Measurements from ENCODE around the gene BTG3.

DNA sequence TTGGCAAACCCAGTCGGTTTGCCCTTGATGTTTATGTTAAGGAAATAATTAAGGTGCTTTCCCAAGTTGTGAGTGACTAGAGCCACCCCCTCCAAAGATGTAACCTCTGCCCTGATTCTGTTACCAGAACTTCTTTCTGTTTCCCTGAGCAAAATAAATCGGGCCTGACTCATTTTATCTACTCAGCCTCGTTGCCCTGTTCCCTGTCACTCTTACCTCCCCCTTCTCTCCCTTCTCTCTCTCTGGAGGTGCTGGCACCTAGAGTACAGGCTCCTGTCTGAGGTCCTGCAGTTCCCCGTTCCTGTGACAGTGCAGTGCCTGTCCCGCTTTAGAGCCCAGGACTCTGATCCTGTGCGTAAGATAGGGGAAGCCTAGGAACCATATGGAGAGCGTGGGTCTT lies 64.4 kb downstream of the BTG3 start:
- TF ChIP-seq, protein P1, sequence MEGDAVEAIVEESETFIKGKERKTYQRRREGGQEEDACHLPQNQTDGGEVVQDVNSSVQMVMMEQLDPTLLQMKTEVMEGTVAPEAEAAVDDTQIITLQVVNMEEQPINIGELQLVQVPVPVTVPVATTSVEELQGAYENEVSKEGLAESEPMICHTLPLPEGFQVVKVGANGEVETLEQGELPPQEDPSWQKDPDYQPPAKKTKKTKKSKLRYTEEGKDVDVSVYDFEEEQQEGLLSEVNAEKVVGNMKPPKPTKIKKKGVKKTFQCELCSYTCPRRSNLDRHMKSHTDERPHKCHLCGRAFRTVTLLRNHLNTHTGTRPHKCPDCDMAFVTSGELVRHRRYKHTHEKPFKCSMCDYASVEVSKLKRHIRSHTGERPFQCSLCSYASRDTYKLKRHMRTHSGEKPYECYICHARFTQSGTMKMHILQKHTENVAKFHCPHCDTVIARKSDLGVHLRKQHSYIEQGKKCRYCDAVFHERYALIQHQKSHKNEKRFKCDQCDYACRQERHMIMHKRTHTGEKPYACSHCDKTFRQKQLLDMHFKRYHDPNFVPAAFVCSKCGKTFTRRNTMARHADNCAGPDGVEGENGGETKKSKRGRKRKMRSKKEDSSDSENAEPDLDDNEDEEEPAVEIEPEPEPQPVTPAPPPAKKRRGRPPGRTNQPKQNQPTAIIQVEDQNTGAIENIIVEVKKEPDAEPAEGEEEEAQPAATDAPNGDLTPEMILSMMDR (IDR thresholded peaks at IDR 0.05; ENCODE audit: poor library complexity, severe bottlenecking) = no peak
- TF ChIP-seq RAD21 (conservative IDR thresholded peaks at IDR 0.05) = no peak

Data from neural cell (in vitro differentiated cells).